NB4 (cell line): Measurements from ENCODE around the gene COL6A2.
"Not testable (repeated sequence)": the region's sequence is repeated elsewhere in the genome, so short reads cannot be mapped to it uniquely, and the experiment has no call there.

Experiments
- DNase-seq: peaks from one replicate; pipeline ENCODE4 v3.0.0; 2010; ENCODE audit warnings: low read depth
- H3K4me3 ChIP-seq: one replicate; pipeline ENCODE4 v1.5.1; 2011; ENCODE audit warnings: mild to moderate bottlenecking, low read depth, low read length, moderate library complexity
- CTCF ChIP-seq: IDR thresholded peaks from one replicate; pipeline ENCODE4 v1.5.1; 2012; ENCODE audit warnings: low read depth, low read length
- MAX ChIP-seq: IDR thresholded peaks from 2 replicates; pipeline ENCODE4 v1.6.1; 2011; ENCODE audit warnings: low read depth, low read length
- MYC ChIP-seq: IDR thresholded peaks from 2 replicates; pipeline ENCODE4 v1.6.1; 2011; ENCODE audit warnings: low read depth, low read length
- POLR2A ChIP-seq: IDR thresholded peaks from 2 replicates; pipeline ENCODE4 v1.6.1; 2011; ENCODE audit warnings: mild to moderate bottlenecking; ENCODE audit not compliant: insufficient read length; ENCODE audit errors: extremely low read depth

COL6A2 gene

DNA sequence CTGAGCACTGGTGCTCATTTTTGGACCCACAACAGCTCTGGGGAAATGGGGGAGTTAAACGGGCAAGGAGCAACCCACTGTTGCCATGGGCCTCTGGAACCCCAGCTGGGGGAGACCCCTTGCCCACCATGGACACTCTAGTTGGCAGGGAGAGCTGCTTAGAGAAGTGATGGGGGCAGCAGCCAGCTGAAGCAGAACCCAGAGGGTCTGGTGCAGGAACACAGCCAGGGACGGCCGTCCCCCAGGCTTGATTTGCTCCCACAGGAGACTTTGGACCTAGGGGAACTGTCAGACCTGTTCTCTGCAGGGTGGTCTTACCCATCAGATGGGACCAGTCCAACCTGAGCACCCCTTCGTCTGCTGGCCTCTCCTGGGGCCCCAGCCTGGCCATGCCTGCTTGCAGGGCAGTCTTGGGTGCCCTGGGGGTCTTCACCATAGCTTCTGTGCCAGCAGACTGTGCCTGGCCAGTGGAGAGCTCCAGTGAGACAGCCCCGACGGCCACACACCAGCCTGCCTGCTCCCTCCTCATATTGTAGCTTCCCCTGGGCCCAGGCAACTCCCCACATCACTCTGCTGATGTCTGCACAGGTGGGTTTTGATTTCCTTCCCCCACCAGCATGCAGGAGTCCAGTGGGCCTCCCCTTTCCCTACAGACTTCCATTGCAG is 75.1 kb downstream of the COL6A2 start:
- no peak overlapping the region for H3K4me3 ChIP-seq
- TF ChIP-seq MYC (no peak), MAX (no peak), POLR2A (no peak), CTCF (no peak)
- no peak for DNase-seq

GRCh38 chr21:46173573-46173972 is 75.7 kb downstream of the COL6A2 start:
- DNase-seq, result no peak
- no peak overlapping the region for H3K4me3 ChIP-seq
- TF ChIP-seq POLR2A (no peak), MAX (no peak), MYC (no peak), CTCF (no peak)

DNA sequence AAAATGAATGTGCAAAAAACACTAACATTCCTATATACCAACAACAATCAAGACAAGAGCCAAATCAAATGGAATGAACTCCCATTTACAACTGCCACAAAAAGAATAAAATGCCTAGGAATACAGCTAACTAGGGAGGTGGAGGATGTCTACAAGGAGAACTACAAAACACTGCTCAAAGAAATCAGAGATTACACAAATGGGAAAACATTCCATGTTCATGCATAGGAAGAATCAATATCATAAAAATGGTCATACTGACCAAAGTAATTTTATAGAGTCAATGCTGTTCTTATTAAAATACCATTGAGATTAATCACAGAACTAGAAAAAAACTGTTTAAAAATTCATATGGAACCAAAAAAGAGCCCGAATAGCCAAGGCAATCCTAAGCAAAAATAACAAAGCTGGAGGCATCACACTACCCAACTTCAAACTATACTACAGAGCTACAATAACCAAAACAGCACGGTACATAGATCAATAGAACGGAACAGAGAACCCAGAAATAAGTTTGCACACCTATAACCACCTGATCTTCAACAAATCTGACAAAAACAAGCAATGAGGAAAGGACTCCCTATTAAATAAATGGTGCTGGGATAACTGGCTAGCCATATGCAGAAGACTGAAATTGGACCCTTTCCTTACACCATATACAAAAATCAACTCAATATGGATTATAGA is 78.7 kb downstream of the COL6A2 start:
- DNase-seq, result not testable (repeated sequence)

GRCh38 chr21:46178961-46179360 is 81.0 kb downstream of the COL6A2 start:
- no peak for TF ChIP-seq POLR2A
- no peak for TF ChIP-seq CTCF
- no peak for TF ChIP-seq MYC
- no peak for TF ChIP-seq MAX
- DNase-seq, result no peak

More for the DNA sequence above, 78.7 kb downstream of the COL6A2 start:
- H3K4me3 ChIP-seq, result not testable (repeated sequence)

More at GRCh38 chr21:46178961-46179360, 81.0 kb downstream of the COL6A2 start:
- H3K4me3 ChIP-seq, result no peak overlapping the region
